Adrenal gland (tissue), 12 donors: ENCODE results near the gene KBTBD7. TPM values are rescaled to one million over a fixed set of nuclear protein-coding genes. Genes with fewer than 3 reads are reported as not detected.

ENCODE experiments used
- DNase-seq, 7 donors: peaks; one replicate each; pipeline ENCODE4 v3.0.0-alpha.2; 2019 to 2020
- H3K27ac ChIP-seq, 5 donors: fragments of 200-600 bp; sonication (generic) in 4 of 5; 1 replicate in 3 of 5; 2 replicates in 2 of 5; pipeline versions ENCODE4 v1.5.1 to v1.8.0; 2016 to 2020; ENCODE audit warnings: mild to moderate bottlenecking in 1 of 5
- H3K27me3 ChIP-seq: fragments of 200-600 bp; 2 replicates; pipeline ENCODE4 v1.8.0; 2021
- H3K36me3 ChIP-seq, 2 donors: fragments of 200-600 bp; replicated peaks in 1 of 2; 1 replicate in 1 of 2; 2 replicates in 1 of 2; pipeline versions ENCODE4 v1.5.1 to v1.8.0; 2018 to 2022
- H3K4me1 ChIP-seq, 2 donors: fragments of 200-600 bp; replicated peaks in 1 of 2; 1 replicate in 1 of 2; 2 replicates in 1 of 2; pipeline versions ENCODE4 v1.5.1 to v1.8.0; 2018 to 2021
- H3K4me3 ChIP-seq, 4 donors: fragments of 200-600 bp; sonication (generic) in 3 of 4; one replicate each; pipeline ENCODE4 v1.5.1; 2016 to 2018
- H3K9me3 ChIP-seq, 3 donors: fragments of 200-600 bp; sonication (generic) in 1 of 3; replicated peaks in 1 of 3; 1 replicate in 2 of 3; 2 replicates in 1 of 3; pipeline versions ENCODE4 v1.5.1 to v1.8.0; 2016 to 2021
- CTCF ChIP-seq, 6 experiments: fragments of 450-650 bp in 4 of 6; fragments of 200-600 bp in 2 of 6; sonication (generic) in 1 of 6; IDR thresholded peaks; 1 replicate in 5 of 6; 2 replicates in 1 of 6; pipeline versions ENCODE4 v1.5.1 to v1.8.0; 2016 to 2021; ENCODE audit warnings: antibody characterized with exemption in 6 of 6, mild to moderate bottlenecking in 2 of 6, moderate library complexity in 1 of 6
- POLR2A ChIP-seq, 2 donors: fragments of 450-650 bp; IDR thresholded peaks; one replicate each; pipeline ENCODE4 v1.6.1; 2017; ENCODE audit warnings: antibody characterized with exemption in 2 of 2, mild to moderate bottlenecking in 2 of 2, moderate library complexity in 1 of 2
- WGBS, 4 donors: extraction: QIAGEN DNeasy Blood & Tissue Kit in 2 of 4; methylation state at CpG; one replicate each; pipeline versions ENCODE4 v1.1.5 to v1.1.7; 2013 to 2017; 5-methylcytosine and 5-hydroxymethylcytosine counted together
- intact Hi-C, 2 donors: fragments of 100-400 bp; cut with DNase I; formaldehyde crosslinking; loops; one replicate each; pipeline versions ENCODE4 v1.14.1 to v1.15.0; 2022 to 2023
- polyA plus RNA-seq, 3 donors: library from polyadenylated mRNA; stranded (reverse); fragments of 200-250 nt in 2 of 3; fragments of 350-450 nt in 1 of 3; fragmentation: Illumina TruSeq in 1 of 3; extraction: RNeasy Lipid Tissue Mini Kit (QIAGEN cat#74804) in 1 of 3; gene quantifications; one replicate each; pipeline ENCODE4 v1.2.3, GENCODE V29; 2013 to 2014
- total RNA-seq, 9 donors: library from RNA; depleted of rRNA in 4 of 9; stranded (reverse); fragments of >200 nt in 4 of 9; fragments of 120-200 nt in 1 of 9; fragmentation: NEBNext Ultra II Directional in 1 of 9; extraction: Animal tissue kit (Norgen Biotek cat#: 25700) in 1 of 9; gene quantifications; one replicate each; pipeline versions ENCODE4 v1.1.0 to v1.2.4, GENCODE V29; 2013 to 2023
- donor health status: healthy with polysubstance abuse.
- donor health status: Bipolar disorder and iron deficiency.
- donor health status: DM: yes; HTN: yes; CAD: no.
- donor health status: DM: no; HTN: no; CAD: no.
- donor health status: DM: no; HTN: no; CAD: no.
- donor health status: DM: yes; HTN: yes; CAD: no.

The KBTBD7 gene
- total and polyA plus RNA-seq, 12 donors, result 2.3 to 13.7 (median 9.2) TPM

DNA sequence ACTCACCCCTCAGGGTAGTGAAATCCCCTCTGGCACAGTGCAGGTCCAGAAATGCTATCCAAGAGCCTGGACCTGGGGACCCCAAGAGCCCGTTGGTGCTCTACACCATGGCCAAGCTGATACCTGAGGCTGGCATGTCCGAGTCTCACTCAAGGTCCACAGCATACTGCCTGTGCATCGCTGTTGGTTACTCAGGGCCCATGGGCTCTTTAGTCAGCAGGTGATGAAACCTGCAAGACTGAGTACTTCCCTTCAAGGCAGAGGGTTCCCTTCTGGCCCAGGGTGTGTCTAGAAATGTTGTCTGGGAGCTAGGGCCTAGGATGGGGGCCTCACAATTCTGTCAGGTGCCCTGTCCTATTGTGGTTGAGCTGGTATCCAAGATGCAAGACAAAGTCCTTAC is 19.6 kb upstream of the KBTBD7 start:
- no peak for TF ChIP-seq CTCF (IDR thresholded peaks at IDR 0.05)
- no peak for TF ChIP-seq POLR2A (IDR thresholded peaks at IDR 0.05)
- Histone ChIP-seq H3K27me3 (no peaks in the 10 kb centered on the region), H3K4me1 (no peaks in the 10 kb centered on the region), H3K27ac (no peak overlapping the region), H3K4me3 (no peak overlapping the region), H3K9me3 (no peaks in the 10 kb centered on the region), H3K36me3 (no peaks in the 10 kb centered on the region)
- WGBS, 4 donors, result 66 to 100% (median 92%) methylated on average over 1 to 3 of the region's 3 CpGs
- intact Hi-C loops, result no loop called here
- no peak for DNase-seq

GRCh38 chr13:41213316-41213715 is 18.9 kb upstream of the KBTBD7 start:
- Histone ChIP-seq H3K36me3 (no peaks in the 10 kb centered on the region), H3K27me3 (no peaks in the 10 kb centered on the region), H3K27ac (no peak overlapping the region), H3K4me3 (no peak overlapping the region), H3K4me1 (no peaks in the 10 kb centered on the region), H3K9me3 (no peaks in the 10 kb centered on the region)
- intact Hi-C loops, result no loop called here
- 85 to 96% (median 93%) methylated on average over 2 to 3 of the region's 3 CpGs for WGBS, 4 donors
- TF ChIP-seq CTCF (IDR thresholded peaks at IDR 0.05) (no peak), POLR2A (IDR thresholded peaks at IDR 0.05) (no peak)
- no peak for DNase-seq

DNA sequence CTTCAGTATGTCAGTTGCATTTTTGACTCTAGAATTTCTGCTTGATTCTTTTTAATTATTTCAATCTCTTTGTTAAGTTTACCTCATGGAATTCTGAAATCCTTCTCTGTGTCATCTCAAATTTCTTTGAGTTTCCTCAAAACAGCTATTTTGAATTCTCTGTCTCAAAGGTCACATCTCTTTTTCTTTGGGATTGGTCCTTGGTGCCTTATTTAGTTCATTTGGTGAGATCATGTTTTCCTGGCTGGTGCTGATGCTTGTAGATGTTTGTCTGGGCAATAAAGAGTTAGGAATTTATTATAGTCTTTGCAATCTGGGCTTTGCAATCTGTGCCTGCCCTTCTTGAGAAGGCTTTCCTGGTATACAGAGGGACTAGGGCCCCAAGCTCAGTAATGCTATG is 18.5 kb upstream of the KBTBD7 start:
- Histone ChIP-seq H3K27me3 (no peaks in the 10 kb centered on the region), H3K27ac (no peak overlapping the region), H3K4me1 (no peaks in the 10 kb centered on the region), H3K4me3 (no peak overlapping the region), H3K36me3 (no peaks in the 10 kb centered on the region), H3K9me3 (peaks cover 0 to 2% (median 0%) of the 10 kb centered on the region in 3 donors)
- intact Hi-C loops, result no loop called here
- DNase-seq, result no peak
- TF ChIP-seq POLR2A (IDR thresholded peaks at IDR 0.05) (no peak), CTCF (IDR thresholded peaks at IDR 0.05) (no peak)

DNA sequence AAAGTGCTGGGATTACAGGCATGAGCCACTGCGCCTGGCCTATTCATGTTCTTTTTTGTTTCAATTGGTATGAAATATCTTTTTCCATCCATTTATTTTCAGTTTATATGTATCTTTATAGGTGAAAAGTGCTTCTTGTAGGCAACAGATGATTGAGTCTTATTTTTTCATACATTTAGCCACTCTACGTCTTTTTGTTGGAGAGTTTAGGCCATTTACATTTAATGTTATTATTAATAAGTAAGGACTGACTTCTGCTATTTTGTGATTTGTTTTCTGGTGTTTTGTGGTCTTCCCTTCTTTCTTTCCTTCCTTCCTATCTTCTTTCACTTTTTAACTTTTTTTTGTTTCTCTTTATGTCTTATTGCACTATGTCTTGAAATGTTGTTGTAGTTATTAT is 16.7 kb upstream of the KBTBD7 start:
- H3K36me3 ChIP-seq, result no peaks in the 10 kb centered on the region
- no peak for DNase-seq
- WGBS, 4 donors, result 95 to 98% (median 97%) methylated on average over 2 of the region's 2 CpGs
- H3K27me3 ChIP-seq, result no peaks in the 10 kb centered on the region
- no peak overlapping the region for H3K27ac ChIP-seq
- no peak overlapping the region for H3K4me3 ChIP-seq
- no peak for TF ChIP-seq POLR2A (IDR thresholded peaks at IDR 0.05)
- TF ChIP-seq CTCF (IDR thresholded peaks at IDR 0.05), result no peak
- intact Hi-C loops, result no loop called here
- H3K4me1 ChIP-seq, result no peaks in the 10 kb centered on the region
- peaks cover 0 to 4% (median 0%) of the 10 kb centered on the region in 3 donors for H3K9me3 ChIP-seq
